GM12878 (cell line): ENCODE results near the gene CITED2. TPM values are rescaled to one million over a fixed set of nuclear protein-coding genes. Genes with fewer than 3 reads are reported as not detected.

Experiments used
- ATAC-seq: fragments of 200-7000 bp; cut with Tn5 transposase; 3 replicates; pipeline ENCODE4 v1.9.1; 2020; ENCODE audit warnings: mild to moderate bottlenecking, moderate library complexity
- BruUV-seq: library from RNA; stranded (reverse); fragments of 400-500 nt; replicated peaks from 2 replicates; lab custom pipeline; 2021; lab: Mats Ljungman, UMichigan
- CTCF ChIA-PET: fragments of 300-600 bp; sonication (Branson Sonifier 250); formaldehyde crosslinking; extraction: SDS; loops from one replicate; lab custom pipeline; 2021; ENCODE audit warnings: inconsistent platforms; lab: Yijun Ruan, JAX
- POLR2A ChIA-PET: fragments of 350-600 bp; formaldehyde crosslinking; extraction: SDS; loops from one replicate; lab custom pipeline; 2021; ENCODE audit warnings: inconsistent platforms; lab: Charles Lee
- RAD21 ChIA-PET: fragments of 300-600 bp; sonication (Branson Sonifier 250); formaldehyde crosslinking; loops from one replicate; lab custom pipeline; 2023; ENCODE audit warnings: antibody characterized with exemption; ENCODE audit not compliant: unreplicated experiment; lab: Charles Lee
- SMC1A ChIA-PET: fragments of 300-600 bp; sonication (Branson Sonifier 250); formaldehyde crosslinking; loops from one replicate; lab custom pipeline; 2023; ENCODE audit not compliant: unreplicated experiment, uncharacterized antibody; lab: Charles Lee
- DNase-seq: peaks from one replicate; pipeline ENCODE4 v3.0.0-alpha.2; 2011; ENCODE audit warnings: low read depth, low spot score
- FAIRE-seq: peaks from 3 replicates; lab custom pipeline; 2011; peaks lifted over from hg19 to GRCh38; lab: Jason Lieb, UNC
- H2AFZ ChIP-seq: 2 replicates; pipeline ENCODE4 v1.6.0; 2011; ENCODE audit warnings: low read depth, low read length, control low read depth; ENCODE audit not compliant: control insufficient read depth
- H3K27ac ChIP-seq: 2 replicates; pipeline ENCODE4 v1.5.1; 2011; ENCODE audit warnings: control low read depth; ENCODE audit not compliant: control insufficient read depth, insufficient read depth
- H3K27me3 ChIP-seq, 2 experiments: replicated peaks in 1 of 2; 2 replicates each; pipeline versions ENCODE4 v1.6.0 to v1.6.1; 2011; ENCODE audit warnings: low read length in 1 of 2; ENCODE audit not compliant: control insufficient read depth in 2 of 2, insufficient read depth in 2 of 2
- H3K36me3 ChIP-seq, 2 experiments: 2 replicates each; pipeline ENCODE4 v1.5.1; 2011; ENCODE audit warnings: low read length in 1 of 2; ENCODE audit not compliant: control insufficient read depth in 2 of 2, insufficient read depth in 2 of 2
- H3K4me1 ChIP-seq: 2 replicates; pipeline ENCODE4 v1.6.1; 2011; ENCODE audit warnings: mild to moderate bottlenecking, low read length, moderate library complexity, mixed read lengths; ENCODE audit not compliant: control insufficient read depth, insufficient read depth
- H3K4me2 ChIP-seq: 2 replicates; pipeline ENCODE4 v1.6.0; 2011; ENCODE audit warnings: control low read depth; ENCODE audit not compliant: control insufficient read depth, insufficient read depth
- H3K4me3 ChIP-seq: fragments of 200-600 bp; sonication (generic); 2 replicates; pipeline ENCODE4 v1.5.1; 2016
- H3K79me2 ChIP-seq: 2 replicates; pipeline ENCODE4 v1.6.0; 2011; ENCODE audit warnings: low read length; ENCODE audit not compliant: control insufficient read depth, insufficient read depth
- H3K9ac ChIP-seq: 2 replicates; pipeline ENCODE4 v1.8.0; 2011; ENCODE audit warnings: low read length, control low read depth, mixed read lengths; ENCODE audit not compliant: control insufficient read depth, insufficient read depth
- H3K9me3 ChIP-seq: replicated peaks from 3 replicates; pipeline ENCODE4 v1.5.1; 2011; ENCODE audit warnings: mild to moderate bottlenecking, low read length; ENCODE audit not compliant: control insufficient read depth, insufficient read depth
- H4K20me1 ChIP-seq: 2 replicates; pipeline ENCODE4 v1.6.0; 2011; ENCODE audit not compliant: control insufficient read depth, insufficient read depth
- CEBPB ChIP-seq, 2 experiments: fragments of 150-350 bp in 1 of 2; IDR thresholded peaks; 2 replicates each; pipeline ENCODE4 v1.6.1; 2012 to 2014; ENCODE audit warnings: low read depth in 2 of 2, low read length in 2 of 2, borderline replicate concordance in 1 of 2, inconsistent platforms in 1 of 2
- CHD1 ChIP-seq: IDR thresholded peaks from 2 replicates; pipeline ENCODE4 v1.6.1; 2012; ENCODE audit warnings: low read depth, low read length, improper control_type of control experiment
- CREB1 ChIP-seq: IDR thresholded peaks from 2 replicates; pipeline ENCODE4 v1.6.1; 2012; ENCODE audit warnings: low read depth, mild to moderate bottlenecking, inconsistent platforms
- CUX1 ChIP-seq: IDR thresholded peaks from 2 replicates; pipeline ENCODE4 v1.6.1; 2012; ENCODE audit warnings: improper control_type of control experiment, low read depth, low read length; ENCODE audit not compliant: insufficient replicate concordance
- EED ChIP-seq: sonication (generic); IDR thresholded peaks from 2 replicates; pipeline ENCODE4 v1.6.1; 2016; ENCODE audit warnings: antibody characterized with exemption, low read depth
- EGR1 ChIP-seq, 2 experiments: IDR thresholded peaks; 1 replicate in 1 of 2; 2 replicates in 1 of 2; pipeline ENCODE4 v1.6.1; 2011 to 2012; ENCODE audit warnings: low read depth in 2 of 2, low read length in 2 of 2, borderline replicate concordance in 1 of 2, mild to moderate bottlenecking in 1 of 2, moderate library complexity in 1 of 2
- EZH2 ChIP-seq: IDR thresholded peaks from 2 replicates; pipeline ENCODE4 v1.6.1; 2012; ENCODE audit warnings: low read depth, mild to moderate bottlenecking, control low read depth, inconsistent platforms, low read length, borderline replicate concordance; ENCODE audit not compliant: control insufficient read depth
- FOS ChIP-seq: IDR thresholded peaks from 3 replicates; pipeline ENCODE4 v1.6.1; 2011; ENCODE audit warnings: borderline replicate concordance; ENCODE audit not compliant: insufficient read length; ENCODE audit errors: extremely low read depth
- JUNB ChIP-seq: IDR thresholded peaks from 2 replicates; pipeline ENCODE4 v1.6.1; 2016; ENCODE audit warnings: antibody characterized with exemption, mild to moderate bottlenecking
- MLLT1 ChIP-seq: fragments of 450-650 bp; IDR thresholded peaks from 2 replicates; pipeline ENCODE4 v1.6.1; 2016; ENCODE audit warnings: mild to moderate bottlenecking
- RUNX3 ChIP-seq: IDR thresholded peaks from 2 replicates; pipeline ENCODE4 v1.6.1; 2012; ENCODE audit warnings: low read length, inconsistent platforms
- SIN3A ChIP-seq: IDR thresholded peaks from 2 replicates; pipeline ENCODE4 v1.6.1; 2012; ENCODE audit warnings: low read depth, low read length, improper control_type of control experiment
- SP1 ChIP-seq: IDR thresholded peaks from one replicate; pipeline ENCODE4 v1.6.1; 2011; ENCODE audit warnings: low read depth, low read length
- in situ Hi-C: fragments of 300-500 bp; cut with MboI; formaldehyde crosslinking; loops from 9 replicates; pipeline ENCODE4 v1.14.3; 2018; ENCODE audit warnings: mixed read lengths
- intact Hi-C: fragments of 100-400 bp; cut with micrococcal nuclease; formaldehyde crosslinking; loops from one replicate; pipeline ENCODE4 v1.14.2; 2022; ENCODE audit not compliant: unreplicated experiment
- polyA plus RNA-seq, 11 experiments: library from polyadenylated mRNA; depleted of rRNA in 4 of 11; unstranded in 6 of 11; stranded (reverse) in 5 of 11; fragments of >200 nt; fragmentation: Nextera tagmentation in 4 of 11; fragmentation: Illumina TruSeq in 1 of 11; extraction: Ambion mirVana in 4 of 11; extraction: Trizol in 1 of 11; gene quantifications; 1 replicate in 1 of 11; 2 replicates in 10 of 11; pipeline versions ENCODE4 v1.2.1 to v1.2.3, GENCODE V29; 2011 to 2016; ENCODE audit warnings: inconsistent platforms in 2 of 11, missing spikeins in 2 of 11, low read depth in 1 of 11
- total RNA-seq, 4 experiments: library from RNA; depleted of rRNA in 3 of 4; stranded (reverse); fragments of >200 nt in 3 of 4; fragmentation: Illumina TruSeq in 1 of 4; extraction: Trizol in 1 of 4; gene quantifications; 2 replicates each; pipeline versions ENCODE4 v1.2.1 to v1.2.3, GENCODE V29; 2013 to 2021
- TF ChIP-seq, protein P1 (sequence below): IDR thresholded peaks from 2 replicates; pipeline ENCODE4 v1.6.1; 2012; ENCODE audit warnings: low read depth, low read length, improper control_type of control experiment

The CITED2 gene
- total and polyA plus RNA-seq, 10 of the 15 experiments (the other 5 are each of a cell fraction or from before 2014, with no cell fraction given), result 0.08 to 20.0 (median 7.3) TPM

GRCh38 chr6:139378882-139379341 lies 4.5 kb upstream of the CITED2 start (continued):
- no peak for TF ChIP-seq EGR1 (IDR thresholded peaks at IDR 0.05; ENCODE audit: borderline replicate concordance in 1 of 2, low read depth in 2 of 2, low read length in 2 of 2)
- TF ChIP-seq SP1, result no peak
- TF ChIP-seq, protein P1, sequence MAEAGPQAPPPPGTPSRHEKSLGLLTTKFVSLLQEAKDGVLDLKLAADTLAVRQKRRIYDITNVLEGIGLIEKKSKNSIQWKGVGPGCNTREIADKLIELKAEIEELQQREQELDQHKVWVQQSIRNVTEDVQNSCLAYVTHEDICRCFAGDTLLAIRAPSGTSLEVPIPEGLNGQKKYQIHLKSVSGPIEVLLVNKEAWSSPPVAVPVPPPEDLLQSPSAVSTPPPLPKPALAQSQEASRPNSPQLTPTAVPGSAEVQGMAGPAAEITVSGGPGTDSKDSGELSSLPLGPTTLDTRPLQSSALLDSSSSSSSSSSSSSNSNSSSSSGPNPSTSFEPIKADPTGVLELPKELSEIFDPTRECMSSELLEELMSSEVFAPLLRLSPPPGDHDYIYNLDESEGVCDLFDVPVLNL, result no peak
- no peak for TF ChIP-seq SIN3A
- TF ChIP-seq CREB1, result no peak
- no peak for TF ChIP-seq JUNB
- TF ChIP-seq EED, result no peak
- TF ChIP-seq RUNX3, result no peak
- no peak for TF ChIP-seq CEBPB (IDR thresholded peaks at IDR 0.05; ENCODE audit: borderline replicate concordance in 1 of 2, low read depth in 2 of 2, low read length in 2 of 2)
- no peak for TF ChIP-seq MLLT1

DNA sequence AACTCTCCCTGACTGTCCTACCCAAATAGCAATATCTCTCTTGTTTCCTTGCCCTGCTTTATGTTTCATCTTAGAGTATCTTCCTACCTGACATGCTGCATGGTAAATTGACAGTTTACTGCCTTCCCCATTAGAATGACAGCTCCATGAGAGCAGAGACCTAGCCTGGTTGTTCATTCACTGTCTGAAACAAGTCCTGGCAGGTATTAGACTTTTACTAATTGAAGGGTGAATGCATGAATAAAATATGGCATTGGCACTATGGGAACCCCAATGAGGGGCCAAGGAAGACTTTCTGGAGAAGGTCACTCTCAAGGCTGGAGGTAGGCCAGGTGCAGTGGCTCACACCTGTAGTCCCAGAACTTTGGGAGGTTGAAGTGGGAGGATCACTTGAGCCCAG lies 3.8 kb upstream of the CITED2 start:
- CTCF ChIA-PET, result interaction anchor here (0.9 to 1.6 kb wide), 3 partner anchors 9 to 159 kb away, joined by 4 to 11 read pairs (median 4); no protein-coding TSS in a partner anchor
- intact Hi-C loops, result loop anchor here (10.0 kb wide), 3 partner anchors 307 to 897 kb away; no protein-coding TSS in a partner anchor
- TF ChIP-seq EZH2, result no peak
- TF ChIP-seq FOS, result no peak
- TF ChIP-seq CHD1, result no peak
- TF ChIP-seq CUX1, result no peak

More for the DNA sequence above, 3.8 kb upstream of the CITED2 start:
- Histone ChIP-seq H3K9ac (no peak overlapping the region), H3K9me3 (no peaks in the 10 kb centered on the region), H3K79me2 (peaks cover 10% of the 10 kb centered on the region), H2AFZ (no peak overlapping the region), H3K4me3 (no peak overlapping the region), H3K27ac (no peak overlapping the region), H3K36me3 (no peaks in the 10 kb centered on the region), H3K27me3 (no peaks in the 10 kb centered on the region), H3K4me1 (no peaks in the 10 kb centered on the region), H3K4me2 (no peak overlapping the region), H4K20me1 (no peaks in the 10 kb centered on the region)
- BruUV-seq, result no TSS peak
- ChIA-PET RAD21 (interaction anchor here (0.6 to 1.1 kb wide), 3 partner anchors 9 to 159 kb away, joined by 3 to 5 read pairs (median 3); no protein-coding TSS in a partner anchor), SMC1A (interaction anchor here (1.0 to 1.6 kb wide), 3 partner anchors 8 to 64 kb away, joined by 3 to 7 read pairs (median 3); no protein-coding TSS in a partner anchor), POLR2A (interaction anchor here (0.5 kb wide), 1 partner anchor 147 kb away, joined by 3 read pairs; no protein-coding TSS in a partner anchor)
- no peak for DNase-seq
- no peak for ATAC-seq
- FAIRE-seq, result no peak
- in situ Hi-C loops, result no loop called here
